Endometrial microvascular endothelial cells (primary cell): Measurements from ENCODE around the gene CAMKMT. TPM values are rescaled to one million over a fixed set of nuclear protein-coding genes. Genes with fewer than 3 reads are reported as not detected.

Experiments used
- in situ Hi-C: cut with HindIII; loops from 2 replicates; pipeline ENCODE4 v1.10.0; 2017; ENCODE audit warnings: low sequenced_read_pairs, low pct_unique_long_range_greater_than_20kb; ENCODE audit errors: inconsistent ontology term
- total RNA-seq: library from RNA; depleted of rRNA; stranded (reverse); fragments of >200 nt; gene quantifications from one replicate; pipeline ENCODE4 v1.2.3, GENCODE V29; 2015; ENCODE audit errors: inconsistent ontology term

Gene CAMKMT
- total RNA-seq, 1 donor from 2014 or later = 7.2 TPM

- in situ Hi-C loops = no loop called here
These were observed 380.3 kb downstream of the CAMKMT start for GRCh38 chr2:44742057-44742456.

DNA sequence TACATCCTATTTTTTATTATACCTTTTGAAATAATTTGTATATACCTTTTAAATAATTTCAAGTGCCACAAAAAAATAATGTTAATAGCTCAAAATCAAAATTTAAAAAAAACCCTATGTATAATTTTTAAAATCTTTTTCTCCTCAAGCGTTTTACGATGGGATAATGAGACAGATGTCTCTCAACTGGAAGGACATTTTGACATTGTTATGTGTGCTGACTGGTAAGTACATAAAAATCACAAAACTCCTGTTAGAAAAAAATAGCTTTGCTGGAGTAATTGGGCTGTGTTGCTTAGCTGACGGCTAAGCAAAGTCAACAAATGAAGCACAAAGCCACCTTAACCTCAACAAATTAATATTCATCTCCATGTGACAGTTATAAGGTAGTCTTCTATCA, 381.7 kb downstream of the CAMKMT start:
- in situ Hi-C loops = no loop called here

GRCh38 chr2:44744961-44745892, 383.5 kb downstream of the CAMKMT start:
- in situ Hi-C loops = no loop called here

- in situ Hi-C loops = no loop called here
These were observed 384.4 kb downstream of the CAMKMT start for GRCh38 chr2:44745922-44746766.

- in situ Hi-C loops = no loop called here
These were observed 385.3 kb downstream of the CAMKMT start for GRCh38 chr2:44746856-44747615.

- in situ Hi-C loops = no loop called here
These were observed 386.0 kb downstream of the CAMKMT start for GRCh38 chr2:44747794-44748193.

DNA sequence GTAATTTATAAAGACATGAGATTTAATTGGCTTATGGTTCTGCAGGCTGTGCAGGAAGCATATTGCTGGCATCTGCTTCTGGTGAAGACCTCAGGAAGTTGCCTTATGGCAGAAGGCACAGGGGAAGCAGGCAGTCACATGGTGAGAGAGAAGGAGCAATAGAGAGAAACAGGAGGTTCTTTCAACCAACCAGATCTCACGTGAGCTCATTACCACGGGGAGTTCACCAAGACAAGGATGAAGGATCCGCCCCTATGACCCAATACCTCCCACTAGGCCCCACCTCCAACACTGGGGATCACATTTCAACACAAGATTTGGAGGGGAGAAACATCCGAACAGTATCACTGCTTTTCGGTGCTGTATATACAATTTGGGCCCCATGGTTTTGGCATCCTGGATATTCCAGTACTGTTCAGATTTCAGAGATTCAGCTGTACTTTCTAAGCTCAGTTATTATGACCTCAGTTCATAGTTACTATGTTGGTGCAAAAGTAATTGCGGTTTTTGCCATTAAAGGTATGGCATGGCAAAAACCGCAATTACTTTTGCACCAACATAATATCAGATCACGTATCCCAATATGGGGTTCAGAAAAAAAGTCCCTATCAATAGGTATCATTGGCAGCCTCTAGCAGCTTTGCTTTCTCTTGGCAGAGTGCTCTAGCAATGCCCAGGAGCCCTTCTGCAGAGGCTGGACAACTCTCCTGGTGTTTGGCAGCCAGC, 390.2 kb downstream of the CAMKMT start:
- in situ Hi-C loops = no loop called here

GRCh38 chr2:44752761-44753160, 391.0 kb downstream of the CAMKMT start:
- in situ Hi-C loops = no loop called here

- in situ Hi-C loops = no loop called here
These were observed 392.0 kb downstream of the CAMKMT start for GRCh38 chr2:44753552-44754285.

DNA sequence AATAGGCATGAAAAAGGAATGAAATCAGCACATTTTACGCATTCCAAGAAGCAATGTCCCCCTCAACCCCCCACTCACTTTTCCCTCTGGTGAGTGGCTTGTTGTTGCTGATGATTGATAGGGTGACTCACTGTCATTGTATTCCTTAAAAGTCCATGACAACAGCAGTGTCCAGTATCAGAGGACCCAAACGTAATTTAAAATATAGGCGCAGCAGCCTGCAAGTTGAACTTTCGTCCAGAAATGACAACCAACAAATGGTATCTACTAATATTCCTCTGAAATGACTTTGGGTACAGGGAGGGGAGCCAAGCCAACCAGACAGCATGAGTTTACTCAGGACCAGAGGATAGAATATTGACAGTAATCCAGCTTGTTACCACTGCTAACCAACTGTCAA, 396.8 kb downstream of the CAMKMT start:
- in situ Hi-C loops = no loop called here

DNA sequence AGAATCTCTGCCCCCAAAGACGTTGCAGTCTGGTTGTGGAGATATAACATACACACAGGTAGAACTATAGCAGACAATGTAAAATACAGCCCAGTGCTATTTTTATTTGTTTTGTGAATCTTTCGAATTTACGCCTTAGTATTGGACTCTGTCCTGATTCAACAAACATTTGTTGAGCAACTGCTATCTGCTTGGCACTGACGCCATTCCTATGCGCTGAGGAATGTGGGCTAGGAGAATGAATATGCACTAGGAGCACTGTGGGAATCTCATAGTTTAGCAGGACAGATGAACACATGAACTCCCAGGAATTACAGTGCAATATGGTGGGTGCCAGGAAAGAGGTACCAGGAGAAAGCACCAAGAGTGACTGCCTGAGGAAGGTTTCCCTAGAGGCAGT, 398.1 kb downstream of the CAMKMT start:
- in situ Hi-C loops = no loop called here

DNA sequence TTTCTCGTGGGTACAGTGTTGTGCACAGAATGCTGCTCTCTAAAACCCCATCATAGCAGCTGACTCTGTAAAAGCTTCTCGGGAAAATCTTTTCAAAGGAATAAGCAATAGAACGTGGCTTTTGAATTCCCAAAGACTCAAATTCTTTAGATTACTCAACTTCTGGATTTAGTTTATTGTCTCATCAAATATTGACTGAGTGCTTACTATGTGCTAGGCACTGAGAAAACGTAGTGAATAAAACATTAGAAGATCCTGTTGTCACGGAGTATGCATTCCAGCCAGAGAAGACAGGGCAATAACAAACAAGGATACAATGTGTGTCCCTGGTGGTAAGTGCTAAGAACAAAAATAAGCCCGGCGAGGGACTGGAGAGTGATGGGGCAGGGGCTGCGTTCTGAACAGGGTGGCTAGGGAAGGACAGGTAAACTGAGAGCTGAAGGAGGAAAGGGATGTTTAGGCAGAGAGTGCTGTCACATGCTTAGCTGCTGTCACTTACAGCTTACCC, 401.6 kb downstream of the CAMKMT start:
- in situ Hi-C loops = no loop called here

GRCh38 chr2:44766220-44766619, 404.5 kb downstream of the CAMKMT start:
- in situ Hi-C loops = no loop called here

GRCh38 chr2:44766777-44767176, 405.0 kb downstream of the CAMKMT start:
- in situ Hi-C loops = no loop called here

GRCh38 chr2:44767691-44768090, 405.9 kb downstream of the CAMKMT start:
- in situ Hi-C loops = no loop called here

GRCh38 chr2:44768438-44769236, 406.9 kb downstream of the CAMKMT start:
- in situ Hi-C loops = no loop called here
